ENCODE results near the gene CACNA1C.
"Not testable (repeated sequence)": the region's sequence is repeated elsewhere in the genome, so short reads cannot be mapped to it uniquely, and the experiment has no call there.

CACNA1C gene

DNA sequence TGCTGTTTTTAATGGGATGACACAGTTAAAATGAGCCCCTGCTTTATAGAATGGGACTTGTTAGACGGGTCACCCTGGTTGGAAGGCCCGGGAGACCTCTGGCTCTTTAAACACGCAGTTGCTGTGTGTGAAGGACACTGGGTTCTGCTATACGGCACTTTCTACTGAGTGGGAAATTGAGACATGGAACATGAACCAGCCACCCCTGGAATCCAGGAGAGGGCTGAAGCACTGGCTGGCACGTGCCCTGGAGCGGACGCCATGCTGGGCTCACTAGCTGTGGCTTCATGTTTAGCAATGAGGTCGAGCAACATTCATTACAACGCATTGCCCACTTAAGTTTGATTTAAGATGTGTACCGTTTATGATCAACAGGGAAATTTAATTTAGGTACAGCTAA lies 23.9 kb downstream of the CACNA1C start:
- no peak for DNase-seq

DNA sequence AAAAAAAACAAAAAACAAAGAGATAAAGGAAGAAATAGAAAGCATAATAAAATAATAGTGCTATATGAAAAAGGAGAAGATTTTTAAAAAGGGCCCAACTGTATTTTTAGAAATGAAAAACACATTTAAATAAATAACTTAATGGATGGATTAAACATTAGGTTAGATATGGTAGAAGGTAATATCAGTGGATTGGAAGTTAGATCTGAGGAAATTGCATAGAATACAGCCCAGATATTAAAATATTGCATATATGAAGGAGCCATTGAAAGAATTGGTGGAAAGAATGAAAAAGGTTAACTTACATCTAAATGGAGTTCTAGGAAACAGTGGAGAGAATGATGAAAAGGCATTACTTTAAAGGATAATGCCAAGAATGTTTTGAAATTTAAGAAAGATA lies 27.8 kb downstream of the CACNA1C start:
- no peak for DNase-seq

DNA sequence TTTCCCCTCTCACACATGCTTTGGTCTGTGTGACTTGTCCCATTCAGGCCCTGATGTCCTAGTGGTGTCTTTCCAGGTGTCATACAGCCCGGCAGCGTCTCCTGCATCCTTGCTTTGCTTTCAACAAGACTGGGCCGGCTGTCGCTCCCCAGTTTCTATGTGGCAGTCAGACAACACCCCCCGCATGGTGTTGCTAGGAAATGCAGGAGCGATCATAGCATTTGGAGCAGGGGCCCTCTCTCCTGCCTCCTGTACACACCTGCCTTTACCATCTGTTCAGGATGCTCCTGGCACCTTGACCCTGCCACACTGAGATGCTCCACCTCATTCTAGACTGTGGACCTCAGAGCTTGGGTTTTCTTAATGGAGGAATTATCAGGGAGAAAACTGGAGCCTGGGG lies 29.5 kb downstream of the CACNA1C start:
- peak; percentile 82 to 85 for DNase-seq

DNA sequence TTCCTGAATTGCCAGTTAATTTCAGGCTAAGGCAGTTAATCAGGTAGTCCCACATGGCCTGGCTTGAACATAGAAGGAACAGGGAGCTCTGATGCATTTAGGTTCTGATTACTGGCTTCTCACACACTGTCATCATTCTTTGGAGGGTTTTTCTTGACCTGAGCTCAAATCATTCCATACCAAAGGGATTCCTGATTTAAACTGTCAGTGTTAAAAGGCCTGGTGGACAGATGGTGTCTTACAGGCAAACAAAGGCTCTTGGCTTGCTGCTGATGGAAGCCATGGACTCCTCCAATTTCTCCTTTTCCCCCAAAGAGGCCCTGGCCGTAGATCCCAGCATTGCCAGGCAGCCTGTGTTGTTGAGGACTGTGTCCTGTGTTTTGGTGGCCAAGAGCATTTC lies 30.2 kb downstream of the CACNA1C start:
- DNase-seq, result peak in 1 of 2 experiments; percentile 34

DNA sequence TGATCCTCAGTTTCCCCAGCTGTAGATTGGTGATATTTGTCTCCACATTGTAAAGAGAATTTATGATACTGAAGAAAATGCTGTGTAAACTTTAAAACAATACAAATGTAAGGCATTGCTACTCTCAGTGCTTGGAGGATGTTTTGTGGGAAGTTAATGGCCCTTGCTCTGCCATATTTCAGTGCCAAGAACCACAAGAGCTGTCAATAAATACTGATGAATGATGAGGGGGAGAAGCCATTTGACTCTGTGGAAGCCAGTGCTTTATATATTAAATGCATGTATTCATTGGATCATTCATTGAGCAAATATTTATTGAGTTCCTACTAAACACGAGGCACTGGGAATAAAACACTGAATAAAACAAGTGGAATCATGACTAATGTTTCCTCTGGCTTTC lies 30.8 kb downstream of the CACNA1C start:
- no peak for DNase-seq

DNA sequence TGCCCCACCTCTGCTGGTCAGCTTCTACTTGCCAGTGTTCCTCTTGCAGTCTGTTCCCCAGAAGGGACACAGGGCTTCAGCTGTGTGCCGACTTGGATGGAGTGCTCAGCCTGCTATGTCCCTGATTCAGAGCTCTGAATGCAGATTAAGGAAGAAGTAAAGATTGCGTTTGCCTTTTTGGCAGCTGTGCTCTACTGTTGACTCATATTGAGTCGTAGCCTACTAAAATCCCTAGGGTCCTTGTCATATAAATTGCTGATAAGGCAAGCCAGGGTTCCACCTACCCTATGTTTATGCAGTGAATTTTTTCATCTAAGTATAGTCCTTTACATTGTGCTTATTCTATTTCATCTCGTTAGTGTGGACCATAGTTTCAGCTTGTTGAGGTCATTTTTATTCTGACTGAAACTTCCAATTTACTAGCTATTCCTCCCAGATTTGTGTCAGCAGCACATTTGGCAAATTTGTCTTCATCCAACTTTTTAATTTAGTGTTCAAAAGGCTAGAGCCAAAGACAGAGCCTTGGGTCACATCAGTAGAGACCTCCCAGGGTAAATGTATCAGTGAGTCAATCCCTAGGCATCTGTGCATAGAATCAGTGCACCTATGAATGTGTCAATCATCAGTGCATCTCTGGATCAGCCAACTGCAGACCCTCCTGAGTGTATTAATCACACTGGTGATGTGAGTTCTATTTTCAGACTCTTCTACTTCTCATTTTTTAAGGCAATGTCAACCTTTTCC lies 31.9 kb downstream of the CACNA1C start:
- DNase-seq, result no peak

DNA sequence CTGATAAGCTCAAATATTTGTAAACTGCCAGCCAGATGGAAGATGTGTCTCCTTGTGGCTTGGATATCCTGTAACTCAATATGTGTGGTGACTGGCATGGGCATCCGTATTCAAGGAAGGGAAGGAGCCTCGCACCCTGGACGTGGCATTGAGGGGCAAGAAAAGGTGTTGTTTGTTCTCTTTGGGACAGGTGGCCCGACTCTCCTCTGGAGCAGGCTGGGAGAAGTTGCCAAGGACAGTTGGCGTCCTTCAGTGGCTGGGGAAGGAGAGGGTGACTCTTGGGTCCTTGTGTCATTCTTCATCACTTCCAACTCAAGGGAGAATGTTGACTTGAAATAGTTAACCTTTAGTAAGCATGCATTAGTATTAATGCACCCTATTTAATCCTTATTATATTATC lies 39.6 kb downstream of the CACNA1C start:
- no peak for DNase-seq

DNA sequence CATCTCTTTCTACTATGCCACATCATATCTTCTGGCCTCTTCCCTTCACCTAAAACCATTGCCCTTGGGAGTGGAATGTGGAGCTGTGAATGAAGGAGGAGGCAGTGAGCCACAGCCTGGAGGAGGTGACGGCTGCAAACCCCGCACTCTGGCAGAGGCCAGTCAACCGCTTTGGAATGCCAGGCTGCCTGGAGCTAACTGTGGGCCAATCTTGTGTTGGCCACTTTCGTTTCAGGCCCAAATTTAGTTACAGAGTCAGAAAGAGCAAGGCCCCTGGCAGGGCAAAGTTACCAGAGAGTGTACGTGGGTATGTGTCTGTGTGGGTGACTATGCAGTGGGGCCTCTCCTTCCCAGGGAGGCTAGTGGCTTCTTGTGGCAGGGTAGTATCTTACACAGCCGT lies 40.1 kb downstream of the CACNA1C start:
- DNase-seq, result no peak

DNA sequence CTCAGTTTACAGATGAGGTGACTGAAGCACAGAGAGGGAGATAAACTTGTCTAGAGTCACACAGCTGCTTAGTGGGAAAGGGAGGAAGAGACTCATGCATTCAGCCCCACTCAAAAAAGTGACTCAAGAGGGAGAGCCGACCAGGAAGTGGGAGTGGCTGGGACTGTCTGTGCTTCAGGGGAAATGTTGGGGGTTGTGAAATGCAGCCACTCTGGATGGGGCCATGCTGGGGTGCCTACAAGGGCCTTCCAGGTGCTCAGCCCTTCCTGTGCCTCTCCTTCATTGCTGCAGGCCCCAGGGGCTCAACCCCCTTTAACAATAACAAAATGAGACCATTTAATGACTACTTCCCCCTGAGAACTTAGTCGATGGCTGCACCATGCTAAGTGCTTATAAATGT lies 41.8 kb downstream of the CACNA1C start:
- DNase-seq, result no peak

DNA sequence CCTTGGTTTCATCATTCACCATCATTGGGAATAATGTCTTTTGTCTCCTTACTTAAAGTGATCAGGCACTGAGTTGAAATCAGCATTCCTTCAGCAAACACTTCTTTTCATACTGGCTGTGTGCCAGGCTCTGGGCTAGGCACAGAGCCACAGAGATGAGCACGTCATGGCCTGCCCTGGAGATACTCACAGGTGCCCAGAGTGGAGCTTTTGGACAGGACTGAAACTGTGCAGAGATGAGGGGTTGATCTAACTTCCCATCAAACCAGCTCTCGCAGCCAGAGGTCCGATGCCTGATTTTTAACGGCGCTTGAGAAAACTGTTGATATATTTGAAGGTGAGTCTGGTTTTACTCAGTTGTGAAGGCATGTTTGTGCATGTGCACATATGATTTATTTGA lies 43.1 kb downstream of the CACNA1C start:
- no peak for DNase-seq

DNA sequence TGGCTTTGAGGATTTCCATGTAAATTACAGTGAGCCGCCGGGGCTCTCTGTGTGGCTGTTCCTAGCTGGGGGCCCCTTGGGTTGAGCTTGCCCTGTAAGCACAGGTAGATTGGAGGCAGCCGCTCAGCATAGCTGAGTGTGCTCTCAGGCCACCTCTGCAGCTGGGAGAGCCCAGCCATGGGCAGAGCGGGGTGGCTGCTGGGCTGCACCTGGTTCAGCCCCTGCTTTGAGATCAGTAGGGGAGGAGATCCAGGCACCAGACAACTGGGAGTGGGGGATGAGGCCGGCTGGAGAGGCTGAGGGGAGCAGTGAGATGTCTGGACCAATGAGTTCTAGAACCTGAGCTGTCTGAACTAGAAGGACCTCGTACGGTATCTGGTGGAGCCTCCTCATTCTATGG lies 44.8 kb downstream of the CACNA1C start:
- DNase-seq, result no peak

DNA sequence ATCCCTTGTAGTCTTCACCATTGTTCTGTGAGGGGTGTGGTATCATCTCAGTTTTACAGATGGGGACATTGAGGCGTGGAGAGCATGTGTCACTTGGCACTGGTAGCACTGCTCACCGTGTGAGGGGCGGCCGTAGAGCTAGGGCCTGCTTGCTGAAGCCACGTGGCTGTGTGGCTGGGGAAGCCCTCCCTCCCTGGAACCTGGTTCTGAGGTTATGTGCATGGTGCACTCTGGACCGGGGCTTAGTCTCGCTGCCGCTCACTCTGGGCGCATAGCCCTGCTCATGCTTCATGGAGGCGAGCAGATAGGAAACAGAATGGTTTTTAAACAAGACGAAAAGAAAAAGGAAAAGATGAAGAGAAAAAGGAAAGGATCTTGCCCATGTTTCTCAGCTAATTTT lies 46.1 kb downstream of the CACNA1C start:
- DNase-seq, result no peak

DNA sequence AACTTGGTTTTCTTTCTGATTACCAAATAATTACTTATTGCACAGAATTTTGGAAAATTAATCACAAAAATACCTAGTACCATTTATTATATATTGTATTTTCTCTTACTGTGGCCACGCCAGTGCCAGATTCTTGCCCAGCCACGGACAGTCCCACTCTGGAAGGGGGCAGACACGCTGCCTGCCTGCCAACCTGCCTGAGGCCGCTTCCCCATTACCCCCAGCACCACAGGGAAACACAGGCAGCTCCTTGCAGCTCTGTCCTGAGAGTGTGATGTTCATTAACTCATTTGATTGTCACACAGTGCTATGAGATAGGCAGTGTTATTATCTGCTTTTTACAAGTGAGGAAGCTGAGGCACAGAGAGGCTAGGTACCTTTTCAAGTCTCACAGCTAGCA lies 46.8 kb downstream of the CACNA1C start:
- DNase-seq, result no peak

DNA sequence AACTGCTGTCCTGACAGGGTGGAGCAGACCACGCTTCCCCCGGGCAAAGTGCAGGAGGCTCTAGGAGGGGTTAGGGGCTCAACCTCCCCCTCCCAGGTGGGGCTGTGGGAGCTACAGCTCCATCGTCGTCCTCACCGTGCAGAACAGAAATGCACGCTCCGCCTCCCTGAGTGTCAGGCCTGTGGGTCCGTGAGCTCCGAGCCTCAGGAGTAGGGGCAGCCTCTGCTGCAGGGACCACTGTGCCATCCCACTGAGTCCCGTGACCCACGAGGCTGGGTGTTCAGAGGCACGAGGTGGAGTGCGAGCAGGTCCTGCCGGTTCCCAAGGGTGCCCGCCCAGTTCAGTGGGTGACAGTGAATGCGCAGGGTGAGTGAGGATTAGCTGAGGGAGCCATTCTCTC lies 48.6 kb downstream of the CACNA1C start:
- no peak for DNase-seq

DNA sequence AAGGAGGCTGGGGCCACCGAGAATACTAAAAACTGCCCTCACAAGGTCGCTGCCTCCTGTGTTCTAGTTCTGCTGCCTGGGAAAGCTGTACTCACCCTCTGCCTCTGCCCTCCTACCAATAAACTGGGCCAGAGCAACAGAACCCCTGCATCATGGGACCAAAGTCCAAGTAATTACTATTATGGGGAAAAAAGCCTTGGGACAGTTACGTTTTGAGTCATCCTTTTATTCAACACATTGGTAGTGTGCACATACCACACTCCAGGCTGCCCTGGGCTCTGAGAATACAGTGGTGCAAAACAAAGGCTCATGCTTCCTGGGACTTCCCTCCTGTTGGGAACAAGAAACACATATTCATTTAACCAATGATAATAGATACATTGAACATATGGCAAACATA lies 49.0 kb downstream of the CACNA1C start:
- no peak for DNase-seq

DNA sequence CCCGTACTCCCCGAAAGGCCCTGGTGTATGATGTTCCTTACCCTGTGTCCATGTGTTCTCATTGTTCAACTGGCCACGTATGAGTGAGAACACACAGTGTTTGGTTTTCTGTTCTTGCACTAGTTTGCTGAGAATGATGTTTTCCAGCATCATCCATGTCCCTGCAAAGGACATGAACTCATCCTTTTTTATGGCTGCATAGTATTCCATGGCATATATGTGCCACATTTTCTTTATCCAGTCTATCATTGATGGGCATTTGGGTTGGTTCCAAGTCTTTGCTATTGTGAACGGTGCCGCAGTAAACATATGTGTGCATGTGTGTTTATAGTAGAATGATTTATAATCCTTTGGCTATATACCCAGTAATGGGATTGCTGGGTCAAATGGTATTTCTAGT lies 49.9 kb downstream of the CACNA1C start:
- not testable (repeated sequence) for DNase-seq

DNA sequence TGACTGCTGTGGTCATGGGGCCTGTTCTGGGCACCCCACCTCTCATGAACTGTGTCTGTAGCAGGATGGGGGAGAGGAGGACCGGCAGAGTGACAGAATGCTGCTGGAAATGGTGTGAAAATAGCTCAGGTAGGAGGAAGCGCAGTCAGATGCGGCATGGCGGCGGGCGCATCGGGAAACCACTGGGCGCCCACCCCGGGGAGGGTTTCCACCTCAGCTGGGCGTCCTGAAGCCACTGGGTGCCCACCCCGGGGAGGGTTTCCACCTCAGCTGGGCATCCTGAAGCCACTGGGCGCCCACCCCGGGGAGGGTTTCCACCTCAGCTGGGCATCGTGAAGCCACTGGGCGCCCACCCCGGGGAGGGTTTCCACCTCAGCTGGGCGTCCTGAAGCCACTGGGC lies 52.6 kb downstream of the CACNA1C start:
- DNase-seq, result not testable (repeated sequence)

DNA sequence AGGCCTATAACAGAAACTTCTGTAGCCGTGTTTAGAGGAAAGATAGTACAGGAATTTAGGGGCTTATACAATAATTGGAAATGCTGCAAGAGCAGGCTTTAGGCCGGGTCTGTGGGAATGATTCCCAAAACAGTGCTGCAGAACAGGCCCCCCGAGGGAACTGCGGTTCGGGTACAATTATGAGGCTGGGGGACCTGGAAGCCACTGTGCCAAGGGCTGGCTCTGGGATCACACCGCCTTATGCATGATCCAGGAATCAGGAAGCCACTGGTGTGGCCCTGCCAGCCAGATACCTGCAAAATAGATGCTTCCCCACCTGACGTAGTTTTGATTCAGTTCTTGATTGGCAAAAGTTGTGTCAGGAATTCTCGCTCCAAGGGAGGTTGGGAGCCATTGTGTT lies 55.4 kb downstream of the CACNA1C start:
- DNase-seq, result no peak

DNA sequence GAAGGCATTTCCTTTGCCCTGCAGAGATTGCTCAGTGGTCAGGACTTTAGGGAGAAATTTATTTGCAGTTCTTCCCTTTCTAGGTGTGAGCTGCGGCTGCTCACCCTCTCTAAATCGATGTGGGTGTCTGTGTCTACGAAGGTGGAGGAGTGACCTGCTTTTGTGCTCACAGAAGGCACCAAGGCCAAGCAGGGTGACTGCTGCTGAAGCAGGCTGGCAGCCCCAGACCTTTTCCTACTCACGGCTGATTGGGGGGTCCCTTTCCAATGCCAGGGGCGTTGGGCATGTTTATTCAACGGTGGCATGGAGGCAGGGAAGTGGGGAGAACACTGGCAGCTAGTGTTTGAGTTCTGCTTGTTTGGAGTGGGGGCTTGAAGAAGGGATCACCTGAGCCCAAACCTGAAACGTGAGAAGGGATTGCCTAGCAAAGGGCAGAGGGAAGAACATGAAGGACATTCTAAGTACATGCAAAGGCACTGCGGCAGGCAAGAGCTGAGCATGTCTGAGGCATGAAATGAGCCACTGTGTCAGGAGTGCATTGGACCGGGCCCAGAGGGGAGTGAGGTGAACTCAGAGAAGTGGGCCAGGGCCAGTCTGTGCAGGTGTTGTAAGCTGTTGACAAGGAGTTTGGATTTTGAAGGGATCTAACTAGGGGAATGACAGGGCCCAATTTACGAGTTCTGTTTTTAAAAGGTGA lies 56.3 kb downstream of the CACNA1C start:
- DNase-seq, result no peak

DNA sequence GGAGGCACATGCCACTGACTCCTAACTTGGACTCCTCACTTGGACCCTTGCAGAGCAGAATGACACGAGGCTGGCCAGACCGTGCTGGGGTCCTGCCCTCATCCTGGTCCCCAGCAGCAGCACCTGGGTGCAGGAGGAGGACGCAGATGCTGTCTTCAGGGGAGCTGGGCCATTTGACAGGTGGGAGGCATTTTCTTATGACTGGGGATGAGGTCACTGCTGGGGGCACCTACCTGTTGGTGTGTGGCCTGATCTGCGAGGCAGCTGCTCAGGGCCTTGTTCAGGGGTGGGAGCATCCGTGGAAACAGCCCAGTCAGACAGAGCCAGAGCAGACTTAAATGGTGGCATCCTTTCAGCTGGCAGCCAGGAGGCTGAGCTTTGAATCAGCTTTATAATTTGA lies 57.3 kb downstream of the CACNA1C start:
- DNase-seq, result no peak

DNA sequence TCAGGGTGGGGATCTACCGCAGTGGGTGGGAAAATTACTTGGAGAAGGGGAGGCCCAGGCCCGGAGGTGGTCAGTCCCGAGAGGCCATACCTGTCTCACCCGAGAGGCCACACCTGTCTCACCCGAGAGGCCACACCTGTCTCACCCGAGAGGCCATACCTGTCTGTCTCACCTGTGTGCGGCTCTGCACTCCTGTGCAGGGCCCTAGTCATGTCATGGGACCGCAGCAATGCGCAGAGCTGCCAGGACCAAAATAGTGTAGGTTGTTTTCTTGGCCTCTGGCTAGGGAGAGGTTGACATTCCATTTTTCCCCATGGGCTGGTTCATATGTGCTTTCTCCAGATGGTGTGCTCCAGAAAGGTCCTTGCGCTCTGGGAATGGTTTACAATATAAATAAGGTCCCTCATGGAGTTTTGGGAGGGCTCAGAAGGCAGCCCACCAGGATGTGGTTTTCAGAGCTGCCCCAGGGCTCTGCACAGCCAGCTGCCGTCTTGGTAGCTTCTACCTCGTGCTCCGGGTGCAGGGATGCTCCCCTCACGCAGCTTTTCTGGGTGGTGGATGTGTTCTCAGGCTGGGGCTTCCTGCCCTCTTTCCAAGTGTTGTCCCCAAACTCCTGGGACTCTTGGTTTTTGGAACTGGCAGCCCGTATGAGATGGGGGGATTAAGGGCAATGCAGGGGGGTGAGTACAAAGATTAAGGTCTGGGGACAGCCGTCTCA lies 58.2 kb downstream of the CACNA1C start:
- DNase-seq, result no peak

DNA sequence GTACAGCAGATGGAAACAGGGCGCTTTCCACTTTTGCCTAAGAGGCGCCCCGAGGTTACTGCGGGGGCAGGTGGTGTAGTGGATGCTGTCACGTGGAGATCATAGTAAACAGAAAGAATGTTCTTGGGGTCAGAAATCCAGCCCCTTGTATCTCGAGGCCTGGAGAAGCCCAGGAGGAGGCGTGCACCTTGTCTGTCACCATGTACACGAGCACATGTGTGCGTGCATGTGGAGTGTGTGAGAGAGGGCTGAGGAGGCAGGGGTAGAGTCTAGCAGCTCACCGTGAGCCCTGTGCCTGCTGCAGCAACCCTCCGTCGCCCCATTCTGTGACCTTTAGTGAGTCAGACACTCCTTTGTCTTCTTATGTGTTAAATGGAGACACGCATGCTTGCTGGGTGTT lies 59.0 kb downstream of the CACNA1C start:
- DNase-seq, result no peak

DNA sequence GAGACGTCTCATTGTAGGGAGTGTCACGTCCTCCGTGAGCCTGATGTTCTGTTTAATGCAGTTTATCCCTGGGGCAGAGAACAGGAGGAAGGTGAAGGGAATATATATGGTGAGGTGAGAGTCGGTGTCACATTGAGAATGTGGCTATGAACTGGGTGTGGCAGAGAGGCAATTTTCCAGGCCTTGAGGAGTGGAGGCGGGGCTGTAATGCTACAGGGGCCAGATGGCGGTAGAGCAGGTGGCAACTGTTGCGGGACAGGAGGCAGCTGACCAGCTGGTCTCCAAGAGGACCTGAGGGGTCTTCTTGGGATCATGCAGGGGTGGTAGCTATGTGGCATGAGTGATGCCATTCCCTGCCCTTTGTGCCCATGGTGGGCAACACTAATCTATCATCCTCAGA lies 59.6 kb downstream of the CACNA1C start:
- no peak for DNase-seq
